22Rv1 (cell line): ENCODE data around the gene NRSN1.

Source experiments
- H3K27ac ChIP-seq: fragments of 450-650 bp; 2 replicates; pipeline ENCODE4 v1.5.1; 2017
- CTCF ChIP-seq: fragments of 450-650 bp; IDR thresholded peaks from 2 replicates; pipeline ENCODE4 v1.5.1; 2017; ENCODE audit warnings: mild to moderate bottlenecking
- ZFX ChIP-seq: fragments of 450-650 bp; IDR thresholded peaks from 2 replicates; pipeline ENCODE4 v1.6.1; 2017; ENCODE audit warnings: antibody characterized with exemption, borderline replicate concordance

The NRSN1 gene

DNA sequence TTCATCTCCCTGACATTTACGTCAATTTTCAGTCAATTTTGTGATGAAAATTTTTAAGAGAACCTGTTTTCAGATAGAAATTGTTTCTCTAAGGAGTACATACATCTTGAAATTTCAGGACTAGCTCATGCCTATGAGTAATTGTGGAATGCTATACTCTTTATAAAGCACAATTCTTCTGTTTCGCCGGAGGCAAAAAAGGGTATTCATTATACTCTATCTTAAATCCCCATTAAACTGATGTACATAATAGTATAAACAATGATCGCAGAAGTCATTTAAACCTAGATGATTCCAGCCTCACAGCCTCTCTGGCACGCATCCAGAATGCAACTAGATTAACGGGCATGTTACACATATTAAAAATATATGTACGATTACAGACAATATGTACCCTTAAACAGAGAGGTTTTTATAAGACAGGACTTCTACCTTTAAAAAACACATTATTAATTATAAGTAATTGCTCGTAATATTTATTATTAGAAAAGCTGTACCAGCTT, 62.6 kb downstream of the NRSN1 start:
- no peak for TF ChIP-seq ZFX
- TF ChIP-seq CTCF, result no peak
- H3K27ac ChIP-seq, result no peak overlapping the region

DNA sequence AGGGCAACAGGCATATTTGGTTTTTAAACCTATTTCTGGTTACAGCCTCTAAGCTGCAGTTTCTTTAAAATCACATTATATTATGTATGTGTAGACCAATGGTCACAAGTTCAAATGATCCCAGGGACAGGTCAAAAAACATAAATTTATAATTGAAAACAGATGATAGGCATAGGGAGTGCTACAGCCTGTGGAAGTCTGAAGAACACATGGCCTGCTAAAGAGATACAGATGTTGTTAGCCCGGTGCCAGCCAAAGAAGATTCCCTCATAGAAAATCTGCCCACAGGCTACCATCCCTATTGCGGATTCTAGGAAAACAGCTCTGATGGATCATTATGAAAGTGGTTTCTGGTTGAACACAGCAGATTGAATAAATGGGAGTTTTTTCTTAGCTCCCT, 65.3 kb downstream of the NRSN1 start:
- TF ChIP-seq CTCF (no peak), ZFX (no peak)
- H3K27ac ChIP-seq, result no peak overlapping the region

DNA sequence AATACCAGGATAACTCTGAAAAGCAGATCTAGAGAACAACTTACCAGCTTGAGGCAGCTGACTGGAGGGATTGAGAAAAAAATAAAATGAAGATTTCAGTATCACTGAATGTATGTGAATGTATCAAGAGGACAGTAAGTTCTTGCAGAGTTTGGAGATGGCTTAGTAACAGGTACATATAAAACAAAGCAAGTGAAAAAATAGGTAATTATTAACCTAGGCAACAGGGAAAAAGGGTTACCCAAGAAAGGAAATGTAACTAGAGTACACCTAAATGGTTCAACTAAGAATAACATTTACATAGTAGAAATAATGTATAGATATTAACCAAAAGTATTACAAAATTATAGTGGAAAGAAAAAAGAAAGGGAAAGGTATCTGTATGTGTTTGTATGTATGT, 67.3 kb downstream of the NRSN1 start:
- TF ChIP-seq ZFX (no peak), CTCF (no peak)
- no peak overlapping the region for H3K27ac ChIP-seq

GRCh38 chr6:24194978-24195700, 69.1 kb downstream of the NRSN1 start:
- no peak for TF ChIP-seq CTCF
- TF ChIP-seq ZFX, result no peak
- no peak overlapping the region for H3K27ac ChIP-seq

DNA sequence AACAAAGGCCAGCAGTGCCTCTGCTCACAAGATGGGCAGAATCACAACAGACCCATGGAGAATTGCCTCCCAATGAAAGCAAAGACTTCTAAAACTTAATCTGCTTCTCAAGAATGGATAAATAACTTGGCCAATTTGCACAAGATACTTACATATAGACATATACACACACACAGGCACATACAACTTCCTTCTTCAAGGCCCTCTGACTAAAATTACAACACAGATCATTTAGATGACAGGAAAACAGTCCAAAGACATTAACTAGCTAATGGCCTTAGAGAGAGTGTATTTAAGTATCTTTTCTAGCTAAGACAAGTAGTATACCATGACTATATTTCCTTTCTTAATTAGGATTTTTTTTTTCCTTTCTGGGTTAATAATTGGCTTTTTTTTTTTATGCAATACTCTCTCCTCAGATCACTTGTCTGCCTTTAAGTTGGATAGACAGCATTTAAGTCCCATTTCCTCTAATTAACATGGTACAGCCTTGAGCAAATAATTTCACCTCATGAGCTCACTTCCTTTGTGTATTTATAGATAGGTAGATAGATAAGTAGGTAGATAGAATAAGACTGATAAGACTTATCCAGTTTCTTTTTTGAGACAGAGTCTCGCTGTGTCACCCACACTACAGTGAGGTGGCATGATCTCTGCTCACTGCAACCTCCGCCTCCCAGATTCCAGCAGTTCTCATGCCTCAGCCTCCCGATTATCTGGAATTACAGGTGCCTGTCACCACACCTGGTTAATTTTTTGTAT, 70.0 kb downstream of the NRSN1 start:
- H3K27ac ChIP-seq, result no peak overlapping the region; the same call in 1 of the 2 replicates
- TF ChIP-seq CTCF, result no peak
